Measurements from ENCODE around the gene SELE.

GRCh38 chr1:169698976-169699375, 34.9 kb downstream of the SELE start:
- TF ChIP-seq ZNF274 (IDR thresholded peaks at IDR 0.05; ENCODE audit: low read length) (no peak), ZNF274 (tag by site-specific recombination; IDR thresholded peaks at IDR 0.05; ENCODE audit: borderline replicate concordance) (no peak), CTCF (tag by site-specific recombination; IDR thresholded peaks at IDR 0.05) (no peak), ZNF416 (tag by site-specific recombination; IDR thresholded peaks at IDR 0.05) (no peak), ZNF623 (tag by site-specific recombination; IDR thresholded peaks at IDR 0.05) (no peak), ZNF449 (tag by site-specific recombination; IDR thresholded peaks at IDR 0.05) (no peak), ZNF76 (tag by site-specific recombination; IDR thresholded peaks at IDR 0.05; ENCODE audit: borderline replicate concordance, low read depth) (no peak), ZBTB10 (tag by site-specific recombination; IDR thresholded peaks at IDR 0.05) (no peak)
